Nephron (organoid): Measurements from ENCODE around the gene NKX1-2.

ENCODE experiments used
- H3K27ac Mint-ChIP-seq, 3 experiments: 2 replicates each; pipeline ENCODE4 v1.8.0; 2020; ENCODE audit warnings: mixed read lengths in 3 of 3, mild to moderate bottlenecking in 2 of 3, moderate library complexity in 1 of 3
- H3K27me3 Mint-ChIP-seq: 2 replicates; pipeline ENCODE4 v1.8.0; 2021; ENCODE audit warnings: low read depth, mild to moderate bottlenecking, moderate library complexity, mixed read lengths
- H3K36me3 Mint-ChIP-seq: 2 replicates; pipeline ENCODE4 v1.8.0; 2020; ENCODE audit warnings: low read depth, mixed read lengths
- H3K4me1 Mint-ChIP-seq: 2 replicates; pipeline ENCODE4 v1.8.0; 2020; ENCODE audit warnings: mixed read lengths
- H3K4me3 Mint-ChIP-seq, 3 experiments: 2 replicates each; pipeline ENCODE4 v1.8.0; 2020; ENCODE audit warnings: mild to moderate bottlenecking in 3 of 3, mixed read lengths in 3 of 3, moderate library complexity in 2 of 3
- H3K9me3 Mint-ChIP-seq: 2 replicates; pipeline ENCODE4 v1.8.0; 2020; ENCODE audit warnings: mixed read lengths
- CTCF ChIP-seq, 3 experiments: fragments of 200-600 bp; sonication (generic); IDR thresholded peaks; one replicate each; pipeline ENCODE4 v1.5.0; 2021; ENCODE audit warnings: antibody characterized with exemption in 3 of 3; ENCODE audit not compliant: unreplicated experiment in 3 of 3

NKX1-2 gene

GRCh38 chr10:124474514-124475070 is 24.8 kb upstream of the NKX1-2 start:
- no peak overlapping the region for H3K27ac Mint-ChIP-seq
- no peak overlapping the region for H3K4me3 Mint-ChIP-seq
- TF ChIP-seq CTCF (IDR thresholded peaks at IDR 0.05; ENCODE audit: unreplicated experiment in 3 of 3), result no peak
- no peaks in the 10 kb centered on the region for H3K4me1 Mint-ChIP-seq
- no peaks in the 10 kb centered on the region for H3K27me3 Mint-ChIP-seq
- no peaks in the 10 kb centered on the region for H3K36me3 Mint-ChIP-seq
- H3K9me3 Mint-ChIP-seq, result no peaks in the 10 kb centered on the region

- H3K9me3 Mint-ChIP-seq, result no peaks in the 10 kb centered on the region
- no peaks in the 10 kb centered on the region for H3K4me1 Mint-ChIP-seq
- H3K4me3 Mint-ChIP-seq, result no peak overlapping the region
- no peak for TF ChIP-seq CTCF (IDR thresholded peaks at IDR 0.05; ENCODE audit: unreplicated experiment in 3 of 3)
- no peak overlapping the region for H3K27ac Mint-ChIP-seq
- H3K36me3 Mint-ChIP-seq, result no peaks in the 10 kb centered on the region
- no peaks in the 10 kb centered on the region for H3K27me3 Mint-ChIP-seq
Measured at GRCh38 chr10:124473070-124473469, 23.2 kb upstream of the NKX1-2 start.

GRCh38 chr10:124472071-124472470 is 22.2 kb upstream of the NKX1-2 start:
- H3K27me3 Mint-ChIP-seq, result no peaks in the 10 kb centered on the region
- H3K9me3 Mint-ChIP-seq, result no peaks in the 10 kb centered on the region
- H3K27ac Mint-ChIP-seq, result no peak overlapping the region

GRCh38 chr10:124470544-124471434 is 21.0 kb upstream of the NKX1-2 start:
- H3K4me3 Mint-ChIP-seq, result no peak overlapping the region
- no peaks in the 10 kb centered on the region for H3K27me3 Mint-ChIP-seq
- TF ChIP-seq CTCF (IDR thresholded peaks at IDR 0.05; ENCODE audit: unreplicated experiment in 3 of 3), result no peak
- H3K27ac Mint-ChIP-seq, result no peak overlapping the region
- no peaks in the 10 kb centered on the region for H3K4me1 Mint-ChIP-seq
- no peaks in the 10 kb centered on the region for H3K36me3 Mint-ChIP-seq
- no peaks in the 10 kb centered on the region for H3K9me3 Mint-ChIP-seq

More at GRCh38 chr10:124472071-124472470, 22.2 kb upstream of the NKX1-2 start:
- Mint-ChIP-seq H3K36me3 (no peaks in the 10 kb centered on the region), H3K4me1 (no peaks in the 10 kb centered on the region), H3K4me3 (no peak overlapping the region)
- no peak for TF ChIP-seq CTCF (IDR thresholded peaks at IDR 0.05; ENCODE audit: unreplicated experiment in 3 of 3)

GRCh38 chr10:124469956-124470484 is 20.2 kb upstream of the NKX1-2 start:
- no peaks in the 10 kb centered on the region for H3K27me3 Mint-ChIP-seq
- no peaks in the 10 kb centered on the region for H3K9me3 Mint-ChIP-seq
- no peaks in the 10 kb centered on the region for H3K36me3 Mint-ChIP-seq
- no peak overlapping the region for H3K4me3 Mint-ChIP-seq
- no peak overlapping the region for H3K27ac Mint-ChIP-seq
- H3K4me1 Mint-ChIP-seq, result no peaks in the 10 kb centered on the region
- TF ChIP-seq CTCF (IDR thresholded peaks at IDR 0.05; ENCODE audit: unreplicated experiment in 3 of 3), result no peak
